HG02884 (cell line): Measurements from ENCODE around the gene CPE.

ENCODE experiments used
- ATAC-seq: cut with Tn5 transposase; IDR thresholded peaks from one replicate; pipeline ENCODE4 v1.9.1; 2021; ENCODE audit warnings: mild to moderate bottlenecking, moderate library complexity; ENCODE audit not compliant: unreplicated experiment

The CPE gene

DNA sequence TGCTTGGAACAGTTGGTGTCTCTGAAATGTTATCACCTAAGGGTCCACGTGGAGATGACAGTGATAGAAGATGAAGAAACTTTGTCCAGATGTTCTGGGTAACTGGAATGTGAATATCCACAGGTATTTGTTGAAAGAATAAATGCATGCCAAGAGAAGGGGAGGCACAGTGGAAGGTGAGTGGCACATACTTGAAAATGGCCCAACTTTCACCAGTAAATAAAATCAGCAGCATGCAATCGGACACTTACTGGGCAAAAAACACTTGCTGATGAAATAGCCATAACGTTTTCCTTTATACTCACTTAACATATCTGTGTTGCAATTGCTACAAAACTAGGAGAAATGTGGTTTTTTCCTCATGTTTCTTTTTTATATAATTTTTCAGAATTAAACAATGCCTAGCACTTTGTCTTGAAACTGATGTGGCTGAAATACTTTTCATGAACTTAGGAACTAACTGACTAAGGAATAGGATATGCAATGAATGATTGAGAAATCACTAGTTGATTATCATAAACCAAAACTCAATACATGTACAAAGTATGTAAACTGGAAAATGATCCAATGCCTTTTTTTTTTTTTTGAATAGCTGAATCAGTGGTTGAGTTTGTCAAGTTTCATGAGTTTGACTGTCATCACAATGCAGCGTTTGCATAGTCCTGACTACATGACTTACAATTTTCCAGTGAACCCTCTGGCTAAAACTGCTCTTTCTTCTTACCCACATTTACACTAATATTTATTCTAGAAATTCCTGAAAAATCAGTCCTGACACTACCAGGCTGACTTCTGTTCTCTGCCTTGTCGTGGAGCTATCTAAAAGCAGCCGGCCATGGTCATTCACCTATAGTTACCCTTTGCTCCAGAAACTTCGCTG lies 127.4 kb downstream of the CPE start:
- ATAC-seq = no peak

DNA sequence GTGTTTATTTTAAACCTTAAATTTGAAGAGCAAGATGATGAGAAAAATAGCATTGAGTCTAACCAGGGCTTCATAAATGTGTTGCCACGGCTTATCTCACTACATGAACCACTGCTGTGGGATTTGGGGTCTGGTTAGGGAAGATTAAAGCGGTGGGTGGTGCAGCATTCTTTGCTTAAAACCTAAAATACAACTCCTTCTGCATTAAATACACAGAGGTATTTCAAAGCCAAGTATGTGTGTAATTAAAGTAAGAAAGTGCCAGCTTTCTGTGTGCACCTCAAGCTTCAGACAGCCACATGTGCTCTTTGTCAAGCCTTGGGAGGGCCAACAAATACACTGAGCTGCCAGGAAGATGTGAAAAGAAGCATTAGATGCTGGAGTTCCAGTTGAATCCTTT lies 128.0 kb downstream of the CPE start:
- no peak for ATAC-seq

DNA sequence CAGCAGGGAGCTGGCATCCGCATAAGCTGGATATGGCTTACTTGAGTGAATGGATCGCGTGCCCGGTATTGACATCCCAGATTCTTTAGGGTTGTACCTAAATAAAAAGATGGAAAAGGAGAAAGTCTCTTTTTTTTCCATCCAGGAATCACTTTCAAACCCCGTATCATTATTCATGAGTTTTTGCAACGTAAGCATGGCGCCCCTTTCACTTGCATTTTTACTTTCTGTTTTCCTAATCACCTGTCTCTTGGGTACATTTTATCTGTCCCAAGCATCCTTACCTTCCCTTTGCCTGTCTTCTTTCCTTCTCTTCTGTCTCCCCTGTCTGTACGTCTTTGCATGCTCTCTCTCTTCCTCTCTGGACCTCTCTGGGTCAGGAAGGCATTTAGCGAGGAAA lies 128.6 kb downstream of the CPE start:
- no peak for ATAC-seq

DNA sequence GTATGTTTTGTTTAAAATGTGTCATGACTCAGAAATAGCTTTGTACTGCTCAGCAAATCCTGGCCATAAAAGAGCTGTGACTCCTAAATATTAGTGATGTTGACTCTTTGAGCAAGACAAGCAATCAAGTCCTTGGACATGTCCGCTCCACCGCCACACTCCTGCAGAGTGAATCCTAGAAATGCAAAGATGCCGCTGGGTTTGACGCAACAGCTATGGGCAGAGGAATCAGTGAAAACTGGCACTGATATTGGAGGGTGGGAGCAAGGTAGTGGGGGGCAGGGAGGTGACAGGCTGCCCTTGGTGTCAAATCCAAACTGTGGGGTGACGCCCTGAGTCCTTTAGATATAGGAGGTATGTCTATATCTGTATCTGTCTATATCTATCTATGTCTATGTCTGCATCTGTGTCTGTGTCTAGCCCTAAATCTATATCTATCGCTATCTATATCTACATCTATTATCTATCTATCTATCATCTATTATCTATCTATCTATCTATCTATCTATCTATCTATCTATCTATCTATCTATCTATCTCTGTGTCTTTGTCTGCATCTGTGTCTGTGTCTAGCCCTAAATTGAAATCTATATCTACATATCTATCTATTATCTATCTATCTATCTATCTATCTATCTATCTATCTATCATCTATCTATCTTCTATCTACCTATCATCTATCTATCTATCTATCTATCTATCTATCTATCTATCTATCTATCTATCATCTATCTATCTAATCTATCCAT lies 129.7 kb downstream of the CPE start:
- no peak for ATAC-seq

DNA sequence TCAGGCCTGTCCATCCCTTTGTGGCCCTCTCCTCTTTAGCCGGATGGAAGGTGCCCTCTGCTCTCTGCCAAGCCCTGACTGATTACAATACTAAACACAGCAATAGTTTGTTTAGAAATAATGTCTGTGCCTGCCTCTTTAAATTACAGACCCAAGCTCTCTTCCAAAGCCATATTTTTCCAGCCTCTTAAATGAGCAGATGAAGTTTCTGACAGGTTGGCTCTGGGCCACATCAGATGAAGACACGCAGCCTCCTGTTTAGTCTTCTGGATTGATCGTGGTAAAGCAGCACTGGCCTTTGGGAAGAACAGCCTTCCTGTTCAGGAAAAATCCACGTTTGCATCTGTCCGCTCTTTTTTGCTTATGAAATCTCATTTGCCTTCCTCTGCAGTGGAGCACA lies 133.6 kb downstream of the CPE start:
- no peak for ATAC-seq

DNA sequence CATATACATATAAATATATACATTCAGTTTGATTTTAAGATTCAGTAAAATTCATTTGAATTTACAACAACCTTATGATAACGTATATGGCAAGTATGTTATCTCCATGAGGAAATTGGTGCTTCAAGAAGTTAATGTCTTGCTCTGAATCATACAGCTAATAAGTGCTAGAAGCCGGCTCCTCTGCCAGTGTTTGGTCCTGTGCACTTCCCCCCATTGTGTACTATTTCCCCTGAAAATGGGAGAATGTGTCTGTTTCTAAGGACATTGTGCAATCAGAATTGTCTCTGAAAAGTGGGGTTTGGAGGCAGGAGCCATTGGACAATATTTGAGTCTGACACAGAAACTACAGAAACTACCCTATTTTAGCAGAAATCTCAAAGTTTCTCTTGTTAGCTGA lies 135.9 kb downstream of the CPE start:
- no peak for ATAC-seq

DNA sequence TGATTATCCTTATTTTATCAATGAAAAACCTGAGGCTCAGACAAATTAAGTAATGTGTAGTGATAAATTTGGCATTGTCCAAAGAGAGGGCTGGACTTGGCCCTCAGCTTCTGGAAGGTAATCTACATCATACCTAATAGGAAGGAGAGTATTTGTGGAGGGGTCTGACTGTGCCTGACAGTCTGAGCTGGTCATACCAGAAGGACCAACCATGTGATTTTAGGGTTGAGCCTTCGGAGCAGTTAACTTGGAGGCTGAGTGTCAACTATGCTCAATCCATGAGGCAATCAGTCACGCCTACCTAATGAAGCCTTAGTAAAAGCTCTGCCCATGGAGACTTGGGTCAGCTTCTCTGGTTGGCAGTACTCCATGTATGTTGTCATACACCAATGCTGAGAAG lies 136.4 kb downstream of the CPE start:
- no peak for ATAC-seq

DNA sequence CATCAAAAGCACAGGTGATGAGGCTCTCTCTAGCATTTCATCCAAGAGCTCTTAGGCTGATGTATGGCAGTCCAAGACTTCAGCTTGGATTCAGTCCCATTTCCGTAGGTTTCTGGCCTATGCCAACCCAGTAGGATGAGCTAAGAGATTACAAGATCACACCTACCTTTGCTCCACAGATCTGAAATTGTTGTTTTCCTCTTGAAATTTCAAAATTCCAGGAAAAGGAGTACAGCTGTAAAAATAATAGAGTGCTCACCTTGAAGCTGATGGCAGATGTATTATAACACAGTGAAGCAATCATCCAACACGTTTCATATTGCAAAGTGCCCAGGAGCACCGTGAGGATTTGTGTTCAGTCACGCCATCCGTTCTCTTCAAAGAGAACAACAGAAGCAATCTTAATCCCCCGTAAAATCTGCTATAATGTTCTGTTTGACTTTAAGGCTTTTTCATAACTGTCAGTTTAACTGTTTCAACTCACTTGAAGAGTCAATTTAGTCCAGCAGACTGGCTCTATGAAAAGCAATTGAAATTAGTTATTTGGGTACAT lies 137.5 kb downstream of the CPE start:
- ATAC-seq = no peak

DNA sequence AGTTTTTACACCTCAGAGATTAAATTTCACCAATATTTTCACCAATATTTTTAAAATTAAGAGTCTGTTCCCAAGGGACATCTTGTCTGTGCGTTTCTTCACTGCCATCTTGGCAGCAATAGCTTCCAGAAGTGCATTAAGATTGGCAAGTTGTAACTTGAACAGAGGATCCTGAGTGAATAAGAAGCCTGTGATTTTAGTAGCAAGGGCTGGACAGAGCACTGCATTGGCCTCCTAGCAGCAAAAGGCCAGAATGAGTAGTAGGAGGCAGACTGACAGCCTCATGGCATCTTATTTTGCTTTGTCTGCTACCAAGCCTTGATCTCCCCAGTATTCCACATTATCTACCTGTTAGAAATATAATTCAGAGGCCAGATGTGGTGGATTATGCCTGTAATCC lies 138.4 kb downstream of the CPE start:
- no peak for ATAC-seq

DNA sequence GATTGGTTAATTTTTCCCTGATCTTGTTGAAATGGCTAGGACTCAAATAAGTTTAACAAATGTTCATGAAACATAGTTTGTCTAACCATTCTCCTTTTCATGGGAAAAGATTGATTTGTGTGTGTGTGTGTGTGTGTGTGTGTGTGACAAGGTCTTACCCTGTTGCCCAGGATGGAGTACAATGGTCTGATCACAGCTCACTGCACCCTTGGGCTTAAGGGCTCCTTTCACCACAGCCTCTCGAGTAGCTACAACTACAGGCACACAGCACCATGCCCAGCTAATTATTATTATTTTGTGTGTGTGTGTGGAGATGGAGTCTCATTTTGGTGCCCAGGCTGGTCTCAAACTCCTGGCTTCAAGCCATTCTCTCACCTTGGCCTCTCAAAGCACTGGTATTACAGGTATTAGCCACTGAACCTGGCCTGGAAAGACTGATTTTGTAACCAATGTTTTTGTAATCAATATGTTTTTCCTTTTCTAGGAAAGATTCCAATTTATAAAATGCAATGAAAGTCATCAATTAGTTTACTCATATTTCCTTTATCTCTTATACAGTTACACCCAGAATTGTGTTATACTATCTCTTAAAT lies 139.3 kb downstream of the CPE start:
- no peak for ATAC-seq

DNA sequence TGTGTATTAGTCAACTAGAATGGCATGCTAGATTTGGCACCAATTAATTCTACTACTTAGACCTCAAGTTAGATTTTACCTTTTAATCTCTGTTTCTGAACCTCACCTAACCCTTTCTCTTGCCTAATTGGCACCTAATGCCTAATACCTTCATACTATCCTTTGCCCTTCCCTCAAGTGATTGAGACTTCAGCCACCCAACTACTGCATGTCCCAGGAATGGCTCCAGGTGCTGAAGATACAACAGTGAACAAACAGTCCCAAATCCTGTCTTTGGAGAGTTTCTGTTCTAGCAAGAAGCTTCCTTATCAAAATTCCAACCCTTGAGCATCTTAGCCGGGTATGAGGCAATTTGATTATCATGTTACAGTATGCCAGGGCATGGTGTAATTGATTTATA lies 139.9 kb downstream of the CPE start:
- no peak for ATAC-seq

DNA sequence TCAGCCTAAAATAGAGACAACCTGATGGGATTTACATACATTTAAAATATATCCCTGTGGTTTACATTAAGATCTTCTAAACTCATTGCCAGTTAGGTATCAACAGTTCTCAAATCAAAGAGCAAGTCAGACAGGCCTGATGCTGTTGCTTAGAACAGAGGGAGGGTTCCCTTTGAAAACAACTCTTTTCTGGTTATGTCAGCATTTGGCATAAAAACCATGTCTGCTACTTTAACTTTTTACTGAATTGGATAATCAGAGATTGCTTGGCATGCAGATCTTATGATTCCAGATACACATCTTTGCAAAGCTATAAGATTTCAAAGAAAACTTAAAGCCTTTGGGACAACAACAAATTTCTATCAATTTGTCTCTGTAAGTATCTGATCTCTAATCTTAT lies 140.8 kb downstream of the CPE start:
- no peak for ATAC-seq

DNA sequence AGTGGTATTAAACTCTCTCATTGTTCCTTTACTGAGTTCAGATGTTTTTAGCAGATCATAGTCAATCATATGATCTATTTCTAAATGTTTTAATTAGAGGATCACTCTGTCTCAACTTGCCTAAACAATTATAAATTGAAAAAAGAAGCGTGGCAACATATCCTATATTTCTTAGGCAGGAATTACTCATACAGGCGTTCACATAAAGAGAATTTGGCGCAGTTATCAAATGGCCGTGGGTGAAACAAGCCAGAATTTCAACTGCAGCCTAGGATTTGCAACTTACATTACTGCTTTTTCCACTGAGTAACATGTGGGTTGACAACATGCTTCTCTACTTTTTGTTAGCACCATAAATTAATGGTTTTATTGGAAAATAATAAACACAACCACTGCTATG lies 141.3 kb downstream of the CPE start:
- no peak for ATAC-seq

DNA sequence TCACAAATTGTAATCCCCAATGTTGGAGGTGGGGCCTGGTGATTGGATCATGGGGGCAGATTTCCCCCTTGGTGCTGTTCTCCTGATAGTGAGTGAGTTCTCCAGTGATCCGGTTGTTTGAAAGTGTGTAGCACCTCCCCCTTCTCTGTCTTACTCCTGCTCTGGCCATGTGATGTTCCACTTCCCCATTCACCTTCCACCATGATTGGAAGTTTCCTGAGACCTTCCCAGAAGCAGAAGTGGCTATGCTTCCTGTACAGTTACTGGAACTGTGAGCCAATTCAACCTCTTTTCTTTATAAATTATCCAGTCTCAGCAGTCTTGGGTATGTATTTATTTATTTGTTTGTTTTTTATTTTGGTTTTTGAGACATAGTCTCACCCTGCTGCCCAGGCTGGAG lies 143.2 kb downstream of the CPE start:
- no peak for ATAC-seq

DNA sequence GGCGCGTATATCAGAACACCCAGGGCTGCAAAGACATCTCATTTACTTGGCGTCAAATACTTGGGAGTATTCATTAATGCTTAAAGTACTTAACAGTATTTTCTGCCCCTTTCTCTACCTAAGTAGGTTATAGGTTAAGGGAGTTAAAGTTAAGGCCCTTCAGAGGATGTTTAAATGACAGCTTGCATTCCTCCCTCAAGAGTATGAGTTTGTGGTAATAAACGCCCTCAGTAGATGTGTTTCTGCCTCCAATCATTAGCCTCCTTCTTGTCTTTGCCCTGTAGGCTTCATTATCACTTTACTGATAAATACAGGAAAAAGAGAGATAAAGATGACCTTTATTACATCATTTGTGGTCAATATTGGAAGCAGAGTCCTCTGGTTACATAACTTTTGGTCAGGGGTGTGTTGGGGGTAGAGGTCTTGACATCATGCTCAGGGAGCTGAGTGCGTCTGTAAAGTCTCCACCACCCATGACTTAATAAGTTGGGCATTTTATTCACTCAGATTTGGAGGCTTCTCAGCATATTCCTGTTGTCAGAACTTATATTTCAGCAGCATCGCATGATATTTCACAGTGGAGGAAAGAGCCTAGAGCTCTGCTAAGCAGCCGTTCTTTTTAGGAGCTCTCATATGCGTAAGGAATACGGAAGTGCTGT lies 145.9 kb downstream of the CPE start:
- no peak for ATAC-seq

DNA sequence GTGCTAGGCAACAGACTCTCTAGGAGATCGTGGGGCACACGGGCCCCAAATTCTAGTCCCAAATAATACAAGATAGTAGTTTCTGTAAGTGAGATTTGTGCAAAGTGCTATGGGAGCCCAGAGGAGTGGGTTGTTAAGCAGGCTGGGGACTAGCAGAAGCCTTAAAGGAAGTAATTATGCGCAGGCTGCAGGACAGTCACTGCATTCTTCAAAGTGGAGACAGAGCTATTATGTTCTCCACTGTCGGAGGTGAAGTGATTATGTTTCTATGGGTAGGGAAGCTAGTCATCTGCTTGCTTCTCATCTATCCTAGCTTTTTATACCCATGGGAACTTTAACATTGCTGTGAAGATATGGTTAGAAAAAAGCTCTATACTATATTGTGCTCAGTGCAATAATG lies 154.2 kb downstream of the CPE start:
- no peak for ATAC-seq

DNA sequence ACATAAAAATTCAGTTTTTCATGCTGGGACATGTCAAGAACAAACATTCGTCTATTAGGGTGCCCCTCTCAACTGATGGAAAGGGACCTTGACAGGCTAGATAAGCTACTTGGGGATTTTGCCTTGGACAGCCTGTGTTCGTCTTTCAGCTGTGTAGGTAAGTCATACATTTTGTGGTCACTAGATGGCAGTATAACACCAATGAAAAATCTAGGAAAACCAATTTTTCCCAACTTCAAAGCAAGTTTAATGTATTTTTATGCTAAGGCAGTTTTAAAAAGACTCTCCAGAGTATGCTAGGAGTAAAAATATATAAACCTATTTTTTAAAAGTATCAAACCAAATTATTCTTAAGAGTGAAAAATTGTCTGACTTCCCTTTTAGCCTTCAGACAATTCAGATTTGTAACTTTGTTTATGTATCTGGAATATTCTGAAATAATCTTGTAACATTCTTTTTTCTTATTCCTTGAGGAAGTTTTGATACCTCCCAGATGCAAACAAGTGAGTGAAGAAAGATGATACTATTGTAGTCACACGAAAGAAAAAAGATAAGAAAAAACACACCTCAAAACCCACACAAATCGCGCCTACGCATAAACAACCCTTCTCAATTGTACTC lies 158.3 kb downstream of the CPE start:
- peak; percentile 57 for ATAC-seq

DNA sequence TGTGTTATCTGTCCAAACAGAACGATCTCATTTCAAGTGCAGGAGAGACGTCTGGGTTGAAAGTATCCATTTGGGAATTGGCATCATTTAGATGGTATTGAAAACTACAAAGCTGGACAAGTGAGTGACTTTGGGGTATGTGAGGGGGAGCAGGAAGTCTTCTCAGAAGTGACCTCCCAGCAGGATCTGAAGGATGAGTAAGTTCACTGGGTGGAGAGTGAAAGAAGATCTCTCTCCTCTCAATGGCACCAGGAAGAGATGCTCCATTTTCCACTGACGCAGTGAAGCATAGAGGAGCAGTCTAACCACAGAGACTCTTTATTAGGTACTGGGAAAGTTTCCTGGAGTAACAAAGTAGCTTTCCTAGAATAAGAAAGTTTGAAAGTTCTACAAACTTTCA lies 161.0 kb downstream of the CPE start:
- no peak for ATAC-seq

DNA sequence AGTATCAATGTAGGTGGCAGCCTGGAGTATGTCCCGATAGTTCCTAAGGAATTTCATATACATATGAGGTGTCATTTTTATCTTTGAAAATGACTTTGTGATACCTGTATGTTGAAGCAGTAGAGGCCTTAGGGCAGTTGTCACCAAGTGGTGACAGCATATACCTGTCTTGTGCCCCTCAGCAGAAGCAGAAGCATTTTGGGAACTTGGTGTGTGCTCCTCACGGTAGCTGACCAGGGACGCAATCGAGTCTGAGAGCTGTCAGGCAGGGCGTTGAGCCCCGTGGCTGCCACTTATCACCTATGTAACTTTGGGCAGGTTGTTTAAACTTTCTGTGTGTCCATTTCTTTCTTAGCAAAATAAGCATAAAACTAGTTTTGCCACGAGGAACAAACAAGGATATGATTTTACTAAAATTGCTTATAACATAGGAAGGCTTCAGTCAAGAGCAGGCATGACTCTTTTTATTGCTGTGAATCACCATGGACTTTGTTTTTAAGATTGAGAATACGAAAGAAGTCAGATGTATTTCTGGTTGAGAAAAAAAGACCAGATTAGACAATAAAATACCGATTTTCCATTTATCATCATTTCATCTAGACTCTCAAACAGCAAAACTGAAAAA lies 161.5 kb downstream of the CPE start:
- ATAC-seq = no peak

DNA sequence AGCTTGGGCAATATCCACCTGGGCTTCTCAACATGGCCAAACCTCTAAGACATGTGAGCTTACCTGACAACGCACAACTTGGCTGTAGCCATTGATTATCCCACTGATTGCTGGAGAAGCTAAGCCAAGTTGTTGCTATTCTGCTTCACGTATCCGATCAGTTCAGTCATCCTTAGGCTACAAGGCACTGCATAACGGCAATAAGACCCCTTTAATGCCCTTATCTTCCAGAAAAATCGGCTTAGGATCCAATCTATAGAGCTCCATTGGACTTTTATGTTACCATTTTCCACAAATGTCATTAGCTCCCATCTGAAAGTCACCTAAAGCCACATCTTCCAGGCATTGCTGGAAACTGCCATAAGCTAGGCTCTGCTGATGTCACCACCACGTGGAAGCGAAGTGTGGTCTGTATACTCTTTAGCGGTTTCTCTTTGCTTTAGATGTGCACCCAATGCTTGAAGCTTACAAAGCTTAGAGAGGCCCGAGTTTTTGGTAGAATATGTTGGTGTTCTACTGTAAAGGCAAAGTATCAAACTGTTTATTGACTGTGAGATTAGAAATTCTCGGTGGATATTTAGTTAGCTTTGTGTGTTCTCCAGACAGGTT lies 163.1 kb downstream of the CPE start:
- ATAC-seq = no peak
